BJ (cell line): ENCODE results near the gene NFAM1. TPM values are rescaled to one million over a fixed set of nuclear protein-coding genes. Genes with fewer than 3 reads are reported as not detected.

Experiments used
- CTCF ChIA-PET: fragments of 350-600 bp; formaldehyde crosslinking; extraction: SDS; loops from one replicate; lab custom pipeline; 2021; ENCODE audit warnings: antibody characterized with exemption, inconsistent platforms; lab: Yijun Ruan, JAX
- POLR2A ChIA-PET: fragments of 300-600 bp; sonication (Branson Sonifier 250); formaldehyde crosslinking; extraction: SDS; loops from one replicate; lab custom pipeline; 2021; ENCODE audit warnings: antibody characterized with exemption; lab: Charles Lee
- DNase-seq: peaks from one replicate; pipeline ENCODE4 v3.0.0-alpha.2; 2011; ENCODE audit warnings: low read depth
- H3K27me3 ChIP-seq: 2 replicates; pipeline ENCODE4 v1.6.0; 2011; ENCODE audit warnings: low read length; ENCODE audit not compliant: control insufficient read depth, insufficient read depth
- H3K36me3 ChIP-seq: 2 replicates; pipeline ENCODE4 v1.5.1; 2011; ENCODE audit warnings: low read length; ENCODE audit not compliant: control insufficient read depth, insufficient read depth
- H3K4me3 ChIP-seq: 2 replicates; pipeline ENCODE4 v1.5.1; 2011; ENCODE audit warnings: low read depth, mild to moderate bottlenecking, control low read depth, low read length
- CTCF ChIP-seq: IDR thresholded peaks from 2 replicates; pipeline ENCODE4 v1.5.1; 2011; ENCODE audit warnings: low read depth, mild to moderate bottlenecking, control low read depth, inconsistent platforms, low read length, moderate library complexity; ENCODE audit not compliant: insufficient read depth
- polyA plus RNA-seq: library from polyadenylated mRNA; depleted of rRNA; stranded (reverse); fragments of >200 nt; gene quantifications from 2 replicates; pipeline ENCODE4 v1.2.3, GENCODE V29; 2011

Gene NFAM1
- polyA plus RNA-seq, 1 experiment, result 0.01 TPM

DNA sequence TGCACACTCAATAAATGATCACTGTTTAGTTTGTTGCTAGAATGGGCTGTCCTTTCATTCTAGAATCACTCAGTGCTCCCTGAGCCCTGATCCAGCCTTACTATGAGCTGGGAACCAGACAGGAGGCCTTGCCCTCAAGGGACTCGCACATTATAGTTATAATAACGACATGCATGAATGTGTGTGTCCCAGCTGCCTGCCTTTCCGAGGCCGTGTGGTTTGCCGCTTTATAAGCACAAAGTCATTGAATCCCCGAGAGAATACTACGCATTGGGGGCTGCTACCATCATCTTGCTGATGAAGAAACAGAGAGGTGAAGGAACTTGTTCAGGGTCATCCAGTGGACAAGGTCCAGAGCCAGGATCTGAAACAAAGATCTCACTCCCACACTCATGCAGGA lies 75.7 kb downstream of the NFAM1 start:
- Histone ChIP-seq H3K27me3 (peaks cover 2% of the 10 kb centered on the region), H3K4me3 (no peak overlapping the region), H3K36me3 (no peaks in the 10 kb centered on the region)
- no peak for DNase-seq
- ChIA-PET POLR2A (interaction anchor here (0.6 kb wide), 1 partner anchor 20 kb away, joined by 4 read pairs; no protein-coding TSS in a partner anchor), CTCF (interaction anchor here (0.6 kb wide), 1 partner anchor 14 kb away, joined by 3 read pairs; no protein-coding TSS in a partner anchor)
- TF ChIP-seq CTCF, result no peak

- no peaks in the 10 kb centered on the region for H3K36me3 ChIP-seq
- no peak overlapping the region for H3K4me3 ChIP-seq
- CTCF ChIA-PET, result interaction anchor here (0.7 to 1.7 kb wide), 2 partner anchors 12 to 22 kb away, joined by 3 to 4 read pairs; no protein-coding TSS in a partner anchor
- H3K27me3 ChIP-seq, result peaks cover 2% of the 10 kb centered on the region; the same call in 1 of the 2 replicates
- peak; percentile 58 for TF ChIP-seq CTCF
- POLR2A ChIA-PET, result interaction anchor here (0.7 to 1.0 kb wide), 2 partner anchors 10 to 15 kb away, joined by 4 read pairs; no protein-coding TSS in a partner anchor
- peak; percentile 54 for DNase-seq
These were observed 78.1 kb downstream of the NFAM1 start for GRCh38 chr22:42353883-42354727.

GRCh38 chr22:42350373-42350772 lies 81.8 kb downstream of the NFAM1 start:
- CTCF ChIA-PET, result no interaction called here
- no peak overlapping the region for H3K4me3 ChIP-seq
- H3K27me3 ChIP-seq, result no peaks in the 10 kb centered on the region

DNA sequence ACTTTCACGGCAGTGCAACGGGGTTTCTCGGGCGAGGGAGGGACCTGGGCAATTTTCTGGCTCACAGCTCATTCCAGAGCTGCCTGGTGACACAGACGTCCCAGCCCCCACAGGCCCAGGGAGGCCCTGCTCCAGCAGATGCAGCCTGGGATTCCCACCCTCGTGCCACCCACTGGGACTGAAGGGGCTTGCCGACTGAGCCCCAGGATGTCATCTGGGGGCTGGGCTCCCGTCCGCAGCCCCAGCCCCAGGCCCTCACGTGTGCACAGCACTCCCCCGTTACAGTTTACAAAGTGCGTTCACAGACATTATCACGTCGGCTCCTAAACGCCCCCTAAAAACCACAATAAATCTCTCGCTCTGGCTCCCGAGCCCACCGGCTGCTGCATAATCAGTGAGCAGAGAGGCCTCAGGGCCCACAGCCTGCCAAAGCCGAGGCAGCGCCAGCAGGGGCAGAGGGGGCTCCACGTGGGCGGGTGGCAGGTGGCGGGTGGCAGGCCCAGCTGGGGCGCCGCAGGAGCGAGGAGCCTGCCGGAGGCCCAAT lies 84.8 kb downstream of the NFAM1 start:
- POLR2A ChIA-PET, result no interaction called here
- no peak for TF ChIP-seq CTCF

More at GRCh38 chr22:42350373-42350772, 81.8 kb downstream of the NFAM1 start:
- no peak for TF ChIP-seq CTCF
- POLR2A ChIA-PET, result no interaction called here
- no peak for DNase-seq
- no peaks in the 10 kb centered on the region for H3K36me3 ChIP-seq

DNA sequence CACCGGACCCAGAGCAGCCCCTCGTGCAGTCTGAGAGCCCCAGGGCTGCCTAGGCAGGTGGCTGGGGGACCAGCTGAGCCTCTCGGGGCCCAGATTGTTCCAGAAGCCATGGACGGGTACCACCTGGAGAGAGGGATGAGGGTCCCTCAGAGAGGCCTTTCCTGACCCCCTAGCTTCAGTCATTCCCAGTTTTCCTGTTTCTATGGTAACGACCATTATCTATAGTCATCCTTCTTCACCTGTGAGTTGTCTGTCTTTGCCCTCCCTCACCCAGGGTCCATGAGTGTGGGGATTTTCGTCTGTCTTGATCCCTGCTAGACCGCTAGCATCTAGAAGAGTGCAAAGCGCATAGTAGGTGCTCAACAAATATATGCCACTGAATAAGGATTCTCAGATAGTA lies 85.5 kb downstream of the NFAM1 start:
- TF ChIP-seq CTCF, result no peak
- ChIA-PET POLR2A (no interaction called here), CTCF (interaction anchor here (1.1 to 1.2 kb wide), 2 partner anchors 15 to 26 kb away, joined by 3 to 4 read pairs; no protein-coding TSS in a partner anchor)
- no peaks in the 10 kb centered on the region for H3K27me3 ChIP-seq
- no peak overlapping the region for H3K4me3 ChIP-seq
- DNase-seq, result no peak
- H3K36me3 ChIP-seq, result no peaks in the 10 kb centered on the region

More for the DNA sequence above, 84.8 kb downstream of the NFAM1 start:
- CTCF ChIA-PET, result interaction anchor here (1.2 kb wide), 1 partner anchor 14 kb away, joined by 4 read pairs; no protein-coding TSS in a partner anchor
- H3K27me3 ChIP-seq, result no peaks in the 10 kb centered on the region
- no peak overlapping the region for H3K4me3 ChIP-seq
- no peaks in the 10 kb centered on the region for H3K36me3 ChIP-seq
- no peak for DNase-seq
